Germinal center (tissue), 1 donor: Measurements from ENCODE around the gene C16orf74.

ENCODE experiments used
- DNase-seq: peaks from one replicate; pipeline ENCODE4 v3.0.0; 2012; ENCODE audit warnings: mixed read lengths, low spot score

C16orf74 gene

DNA sequence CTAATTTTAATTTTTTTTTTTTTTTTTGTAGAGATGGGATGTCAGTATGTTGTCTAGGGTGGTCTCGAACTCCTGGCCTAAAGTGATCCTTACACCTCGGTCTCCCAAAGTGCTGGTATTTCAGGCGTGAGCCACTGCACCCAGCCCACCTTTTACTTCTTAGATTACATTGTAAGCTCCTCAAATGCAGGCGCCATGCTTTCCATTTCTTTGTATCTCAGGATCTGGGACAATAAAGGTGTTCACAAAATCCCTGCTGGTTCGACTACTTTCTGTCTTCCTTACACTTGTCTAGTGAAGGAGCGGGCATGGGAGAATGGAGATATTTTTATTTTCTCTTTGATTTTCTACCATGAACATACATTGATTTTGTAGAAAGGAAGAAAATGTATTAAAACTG lies 23.2 kb upstream of the C16orf74 start:
- DNase-seq, result no peak

- DNase-seq, result no peak
Observed at GRCh38 chr16:85773044-85773443, 22.1 kb upstream of the C16orf74 start.

- no peak for DNase-seq
Observed at GRCh38 chr16:85770741-85771140, 19.8 kb upstream of the C16orf74 start.

GRCh38 chr16:85768199-85768598 lies 17.3 kb upstream of the C16orf74 start:
- no peak for DNase-seq

- no peak for DNase-seq
Observed at GRCh38 chr16:85767531-85767930, 16.6 kb upstream of the C16orf74 start.

GRCh38 chr16:85765767-85766166 lies 14.9 kb upstream of the C16orf74 start:
- DNase-seq, result no peak

- no peak for DNase-seq
Observed at GRCh38 chr16:85765211-85765610, 14.3 kb upstream of the C16orf74 start.

DNA sequence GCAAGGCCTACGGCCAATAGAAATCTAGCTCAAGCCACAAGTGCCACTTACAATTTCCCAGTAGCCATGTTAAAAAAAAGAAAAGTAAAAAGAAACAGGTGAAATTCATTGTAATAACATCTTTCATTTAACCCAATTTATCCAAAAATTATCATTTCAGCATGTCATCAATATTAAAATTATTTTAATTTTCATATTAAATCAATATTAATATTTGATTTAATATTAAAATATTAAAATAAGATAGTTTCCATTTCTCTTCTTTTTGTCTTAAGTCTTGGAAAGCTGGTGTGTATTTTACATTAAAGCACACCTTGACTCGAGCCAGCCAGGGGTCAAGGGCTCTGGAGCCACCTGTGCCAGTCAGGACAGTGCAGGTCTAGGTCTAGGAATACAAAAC lies 12.7 kb upstream of the C16orf74 start:
- no peak for DNase-seq

- DNase-seq, result no peak
Observed at GRCh38 chr16:85762970-85763369, 12.1 kb upstream of the C16orf74 start.

DNA sequence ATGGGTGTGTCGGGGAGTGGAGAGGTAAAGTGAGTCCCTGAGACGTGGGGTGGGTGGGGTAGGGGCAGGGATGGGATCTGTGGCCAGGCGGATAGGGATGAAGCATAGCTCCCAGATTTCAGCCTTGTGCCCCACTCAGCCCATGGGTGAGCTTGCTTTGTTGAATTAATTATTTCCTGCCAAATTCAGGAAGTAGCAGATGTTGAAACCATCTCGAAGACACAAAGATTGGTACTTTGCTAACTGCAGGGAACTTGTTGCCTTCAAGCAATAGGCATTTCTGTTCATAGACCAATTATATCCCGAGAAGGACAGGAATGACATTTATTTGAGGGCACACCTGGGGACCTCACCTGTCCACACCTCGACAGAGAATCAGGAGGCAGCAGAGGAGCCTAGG lies 11.0 kb upstream of the C16orf74 start:
- DNase-seq, result peak; percentile 54

DNA sequence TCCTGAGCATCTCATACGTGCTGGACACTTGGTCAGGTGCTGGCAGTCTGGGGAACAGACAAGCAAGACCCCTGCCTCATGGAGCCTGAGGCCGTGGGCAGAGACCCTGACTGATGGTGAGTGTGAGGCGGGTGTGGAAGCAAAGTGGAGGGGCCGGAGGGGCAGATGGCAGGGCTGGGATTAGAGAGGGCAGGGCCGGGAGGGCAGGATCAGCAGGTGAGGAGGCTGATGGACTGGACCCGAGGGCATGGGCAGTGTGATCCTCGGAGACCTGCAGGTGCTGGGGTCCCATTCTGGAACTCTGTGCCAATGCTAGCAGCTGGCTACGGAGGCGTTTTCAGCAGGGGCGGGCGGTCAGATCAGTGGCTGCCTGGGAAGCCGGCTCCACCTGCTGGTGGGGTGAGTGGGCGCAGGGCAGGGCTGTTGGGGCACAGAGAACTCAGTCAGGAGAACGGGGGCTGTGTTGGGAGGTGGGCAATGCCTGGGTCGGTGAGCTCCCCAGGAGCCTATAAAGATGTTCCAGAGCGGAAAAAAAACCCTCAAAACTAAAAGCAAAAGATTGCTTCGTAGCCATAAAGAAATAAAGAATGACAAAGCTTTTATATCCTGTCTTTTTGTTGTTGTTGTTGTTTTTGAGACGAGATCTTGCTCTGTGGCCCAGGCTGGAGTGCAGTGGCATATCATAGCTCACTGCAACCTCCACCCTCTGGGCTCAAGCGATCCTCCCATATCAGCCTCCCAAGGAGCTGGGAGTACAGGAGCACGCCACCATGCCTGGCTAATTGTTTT lies 8.9 kb upstream of the C16orf74 start:
- peak; percentile 61 for DNase-seq

DNA sequence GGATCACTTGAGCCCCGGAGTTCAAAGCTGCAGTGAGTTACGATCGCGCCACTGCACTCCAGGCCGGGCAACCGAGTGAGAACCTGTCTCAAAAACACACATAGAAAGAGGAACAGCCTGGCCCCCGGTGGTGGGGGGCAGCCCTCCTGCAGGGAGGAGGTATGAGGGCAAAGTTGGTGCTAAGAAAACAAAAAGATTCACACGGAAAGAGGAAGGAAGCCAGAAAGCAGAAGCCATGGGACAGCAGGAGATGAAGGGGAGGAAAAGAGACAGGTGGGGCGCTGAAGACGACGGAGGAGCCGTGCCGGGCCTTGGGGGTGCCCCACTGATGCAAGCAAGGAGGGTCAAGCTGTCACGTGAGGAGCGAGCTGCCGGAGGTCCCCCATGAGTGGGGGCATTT lies 8.2 kb upstream of the C16orf74 start:
- peak; percentile 69 for DNase-seq

- DNase-seq, result no peak
Observed at GRCh38 chr16:85757341-85757822, 6.5 kb upstream of the C16orf74 start.

GRCh38 chr16:85755929-85756768 lies 5.3 kb upstream of the C16orf74 start:
- peak; percentile 69 for DNase-seq

DNA sequence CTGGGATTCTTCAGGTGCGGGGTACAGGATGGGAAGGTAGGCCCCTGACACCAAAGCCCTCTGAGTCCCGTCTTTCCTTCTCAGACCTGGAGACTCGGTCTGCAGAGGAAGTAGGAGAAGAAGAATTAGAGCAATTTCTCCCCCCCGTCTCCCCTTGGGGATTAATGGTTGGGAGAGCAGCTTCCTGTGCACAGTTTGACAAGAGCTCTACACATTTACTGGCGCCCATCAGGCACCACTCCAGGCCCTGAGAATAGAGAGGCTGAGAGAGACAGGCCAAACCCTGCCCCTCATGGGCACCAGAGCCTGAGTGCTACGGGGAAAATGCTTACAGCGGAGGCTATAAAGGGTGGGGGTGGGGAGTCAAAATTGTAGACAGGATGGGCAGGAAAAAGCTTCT lies 3.5 kb upstream of the C16orf74 start:
- peak; percentile 62 for DNase-seq

GRCh38 chr16:85753976-85754375 lies 3.1 kb upstream of the C16orf74 start:
- no peak for DNase-seq

GRCh38 chr16:85753559-85753958 lies 2.7 kb upstream of the C16orf74 start:
- DNase-seq, result no peak

GRCh38 chr16:85752511-85753420 lies 1.9 kb upstream of the C16orf74 start:
- peak; percentile 30 for DNase-seq

- no peak for DNase-seq
Observed at GRCh38 chr16:85751698-85752501, 1.0 kb upstream of the C16orf74 start.

DNA sequence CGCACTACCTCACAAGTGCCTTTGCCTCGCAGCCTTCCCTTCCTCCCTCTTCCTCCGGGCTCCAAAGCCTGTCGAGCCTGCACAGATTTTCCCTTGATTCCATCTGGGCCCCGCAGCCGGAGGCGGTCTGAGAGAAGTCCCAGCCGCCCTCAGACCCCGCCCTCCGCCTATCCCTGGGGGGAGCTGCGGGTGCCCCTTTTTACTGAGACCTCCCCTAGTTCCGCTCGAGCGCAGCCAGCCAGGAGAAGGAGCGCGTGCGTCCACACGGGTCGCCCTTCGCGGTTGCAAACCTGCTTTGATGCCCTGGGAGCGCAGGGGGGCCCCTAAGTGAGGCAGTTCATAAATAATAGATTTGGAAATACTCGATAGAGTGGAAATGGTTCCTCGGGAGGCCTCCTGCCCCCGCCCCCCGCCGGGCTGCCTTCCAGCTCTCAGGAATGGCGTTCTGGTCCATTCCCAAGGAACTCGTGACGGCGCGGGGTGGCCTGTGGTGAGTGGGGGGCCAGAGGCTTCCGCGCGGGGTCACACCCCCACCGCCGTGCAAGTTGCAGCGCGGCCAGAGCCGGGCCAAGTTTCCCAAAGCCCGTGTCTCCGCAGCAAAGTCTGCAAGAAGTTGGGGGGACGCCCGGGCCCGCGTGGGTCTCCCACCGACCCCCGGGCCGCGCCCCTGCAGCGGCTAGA lies 610 bp downstream of the C16orf74 start:
- peak; percentile 64 for DNase-seq

GRCh38 chr16:85749771-85750145 lies 1.1 kb downstream of the C16orf74 start:
- DNase-seq, result no peak
